HepG2 (cell line): ENCODE data around the gene BTBD7. TPM values are rescaled to one million over a fixed set of nuclear protein-coding genes. Genes with fewer than 3 reads are reported as not detected.

Experiments
- ARNT2 ChIP-seq: sonication (generic); formaldehyde crosslinking; IDR thresholded peaks from 2 replicates; pipeline ENCODE4 v1.8.0; 2022; ENCODE audit warnings: mild to moderate bottlenecking, low read depth, missing genetic modification reagents, moderate library complexity
- FOXA1 ChIP-seq, 2 experiments: fragments of 450-650 bp in 1 of 2; sonication (generic) in 1 of 2; formaldehyde crosslinking in 1 of 2; IDR thresholded peaks; 2 replicates each; pipeline versions ENCODE4 v1.4.0 to v1.6.1; 2016 to 2020; ENCODE audit warnings: missing genetic modification reagents in 1 of 2
- HOMEZ ChIP-seq: IDR thresholded peaks from 2 replicates; pipeline ENCODE4 v1.6.1; 2016; ENCODE audit warnings: low read depth
- LCORL ChIP-seq, 2 experiments: fragments of 450-650 bp in 1 of 2; sonication (generic) in 1 of 2; formaldehyde crosslinking in 1 of 2; IDR thresholded peaks; 2 replicates each; pipeline versions ENCODE4 v1.5.0 to v1.6.1; 2017 to 2020; ENCODE audit warnings: antibody characterized with exemption in 1 of 2, missing genetic modification reagents in 1 of 2
- NCOA2 ChIP-seq: sonication (generic); formaldehyde crosslinking; IDR thresholded peaks from 2 replicates; pipeline ENCODE4 v1.8.0; 2022; ENCODE audit warnings: inconsistent platforms
- POLR2A ChIP-seq, 2 experiments: IDR thresholded peaks; 2 replicates each; pipeline ENCODE4 v1.6.1; 2011; ENCODE audit warnings: low read depth in 2 of 2, low read length in 2 of 2, mild to moderate bottlenecking in 1 of 2, moderate library complexity in 1 of 2; ENCODE audit not compliant: insufficient read depth in 1 of 2
- STAT5B ChIP-seq: sonication (generic); formaldehyde crosslinking; IDR thresholded peaks from 2 replicates; pipeline ENCODE4 v1.4.0; 2020; ENCODE audit warnings: missing genetic modification reagents
- U2AF2 ChIP-seq: fragments of 200-400 bp; formaldehyde crosslinking; IDR thresholded peaks from 2 replicates; pipeline ENCODE4 v1.6.1; 2017; ENCODE audit warnings: low read depth, mild to moderate bottlenecking, low read length
- ZBTB39 ChIP-seq: sonication (generic); formaldehyde crosslinking; IDR thresholded peaks from 2 replicates; pipeline ENCODE4 v1.5.0; 2020; ENCODE audit warnings: missing genetic modification reagents
- ZBTB7B ChIP-seq: sonication (generic); formaldehyde crosslinking; IDR thresholded peaks from 2 replicates; pipeline ENCODE4 v1.4.0; 2020; ENCODE audit warnings: missing genetic modification reagents
- ZNF225 ChIP-seq: sonication (generic); formaldehyde crosslinking; IDR thresholded peaks from 2 replicates; pipeline ENCODE4 v1.4.0; 2020; ENCODE audit warnings: mild to moderate bottlenecking, missing genetic modification reagents
- ZNF33B ChIP-seq: sonication (generic); formaldehyde crosslinking; IDR thresholded peaks from 2 replicates; pipeline ENCODE4 v1.5.1; 2020; ENCODE audit warnings: mild to moderate bottlenecking, missing genetic modification reagents
- ZNF570 ChIP-seq: sonication (generic); formaldehyde crosslinking; IDR thresholded peaks from 2 replicates; pipeline ENCODE4 v1.4.0; 2020; ENCODE audit warnings: mild to moderate bottlenecking, missing genetic modification reagents, borderline replicate concordance
- ZNF768 ChIP-seq: sonication (generic); formaldehyde crosslinking; IDR thresholded peaks from 2 replicates; pipeline ENCODE4 v1.4.0; 2020; ENCODE audit warnings: missing genetic modification reagents
- ZNF841 ChIP-seq: sonication (generic); formaldehyde crosslinking; IDR thresholded peaks from 2 replicates; pipeline ENCODE4 v1.8.1; 2023; ENCODE audit warnings: missing genetic modification reagents, borderline replicate concordance
- ZSCAN31 ChIP-seq: sonication (generic); formaldehyde crosslinking; IDR thresholded peaks from 2 replicates; pipeline ENCODE4 v1.5.0; 2020; ENCODE audit warnings: low read depth, mild to moderate bottlenecking, missing genetic modification reagents
- polyA plus RNA-seq, 8 experiments: library from polyadenylated mRNA; depleted of rRNA in 3 of 8; stranded (reverse) in 7 of 8; unstranded in 1 of 8; fragments of >200 nt; fragmentation: Illumina TruSeq in 4 of 8; extraction: Trizol in 4 of 8; gene quantifications; 2 replicates each; pipeline versions ENCODE4 v1.2.1 to v1.2.3, GENCODE V29; 2011 to 2016; ENCODE audit warnings: low read depth in 4 of 8, missing spikeins in 1 of 8, mixed read lengths in 1 of 8; ENCODE audit not compliant: insufficient read depth in 1 of 8
- total RNA-seq, 5 experiments: library from RNA; depleted of rRNA; stranded (reverse); fragments of >200 nt; fragmentation: Illumina TruSeq; extraction: Trizol; gene quantifications; 2 replicates each; pipeline ENCODE4 v1.2.3, GENCODE V29; 2016; ENCODE audit warnings: low read depth in 1 of 5
- TF ChIP-seq, protein P1 (sequence below): IDR thresholded peaks from 2 replicates; pipeline ENCODE4 v1.6.1; 2016
- TF ChIP-seq, protein P2 (sequence below): IDR thresholded peaks from 2 replicates; pipeline ENCODE4 v1.6.1; 2016; ENCODE audit warnings: low read depth, missing genetic modification reagents, missing compliant biosample characterization

BTBD7 gene
- total and polyA plus RNA-seq, 2 of the 13 experiments (the other 11 are each of a cell fraction or from before 2014, with no cell fraction given) = 11.6 to 15.2 TPM

DNA sequence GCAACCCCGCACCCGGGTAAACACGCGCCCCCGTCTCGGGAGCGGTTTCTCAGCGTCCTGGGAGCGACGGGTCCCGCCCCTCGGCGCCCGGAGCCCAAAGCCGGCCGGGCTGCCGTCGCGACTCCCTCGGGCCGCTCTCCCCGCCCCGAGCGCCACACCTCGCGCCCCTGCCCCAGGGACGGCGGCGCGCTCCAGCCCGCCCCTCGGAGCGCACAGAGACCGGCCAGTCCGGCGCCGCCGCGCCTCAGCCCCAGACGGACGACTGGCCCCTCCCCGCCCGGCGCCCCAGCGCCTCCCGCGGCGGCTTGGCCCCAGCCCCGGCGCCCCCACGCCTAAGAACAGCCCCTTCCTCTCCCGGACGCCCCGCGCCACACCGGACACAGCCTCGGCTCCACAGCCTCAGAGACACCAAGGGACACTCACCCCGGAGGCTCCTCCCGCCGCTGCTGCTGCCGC is 411 bp downstream of the BTBD7 start (continued):
- TF ChIP-seq HOMEZ (CRISPR knock-in tag) = no peak
- no peak for TF ChIP-seq ZNF570 (CRISPR knock-in tag)
- TF ChIP-seq ZBTB39 (CRISPR knock-in tag) = no peak
- 0 out of 4 replicates have a peak, but pooled peaks of 1 of the 2 experiments have one; percentile 49 for TF ChIP-seq POLR2A (IDR thresholded peaks at IDR 0.05; ENCODE audit: insufficient read depth in 1 of 2, low read depth in 2 of 2, low read length in 2 of 2)
- no peak for TF ChIP-seq NCOA2
- peak; percentile 39; the same call in 1 of the 2 replicates for TF ChIP-seq ZNF768 (CRISPR knock-in tag)
- peak; percentile 2; the same call in 1 of the 2 replicates for TF ChIP-seq ARNT2 (CRISPR knock-in tag)
- TF ChIP-seq ZNF225 (CRISPR knock-in tag) = no peak
- TF ChIP-seq, protein P1, sequence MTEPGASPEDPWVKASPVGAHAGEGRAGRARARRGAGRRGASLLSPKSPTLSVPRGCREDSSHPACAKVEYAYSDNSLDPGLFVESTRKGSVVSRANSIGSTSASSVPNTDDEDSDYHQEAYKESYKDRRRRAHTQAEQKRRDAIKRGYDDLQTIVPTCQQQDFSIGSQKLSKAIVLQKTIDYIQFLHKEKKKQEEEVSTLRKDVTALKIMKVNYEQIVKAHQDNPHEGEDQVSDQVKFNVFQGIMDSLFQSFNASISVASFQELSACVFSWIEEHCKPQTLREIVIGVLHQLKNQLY (CRISPR knock-in tag) = no peak
- no peak for TF ChIP-seq FOXA1 (IDR thresholded peaks at IDR 0.05)
- peak; percentile 36; the same call in 1 of the 2 replicates for TF ChIP-seq FOXA1 (CRISPR knock-in tag; IDR thresholded peaks at IDR 0.05)
- peak; percentile 56; the same call in 1 of the 2 replicates for TF ChIP-seq ZBTB7B (CRISPR knock-in tag)
- TF ChIP-seq ZSCAN31 (CRISPR knock-in tag) = 0 out of 2 replicates have a peak, but pooled peaks have one; percentile 10
- TF ChIP-seq LCORL (IDR thresholded peaks at IDR 0.05) = no peak
- TF ChIP-seq LCORL (CRISPR knock-in tag; IDR thresholded peaks at IDR 0.05) = 0 out of 2 replicates have a peak, but pooled peaks have one; percentile 9
- TF ChIP-seq ZNF33B = no peak
- TF ChIP-seq ZNF841 (CRISPR knock-in tag) = peak; percentile 59; the same call in 1 of the 2 replicates
- TF ChIP-seq, protein P2, sequence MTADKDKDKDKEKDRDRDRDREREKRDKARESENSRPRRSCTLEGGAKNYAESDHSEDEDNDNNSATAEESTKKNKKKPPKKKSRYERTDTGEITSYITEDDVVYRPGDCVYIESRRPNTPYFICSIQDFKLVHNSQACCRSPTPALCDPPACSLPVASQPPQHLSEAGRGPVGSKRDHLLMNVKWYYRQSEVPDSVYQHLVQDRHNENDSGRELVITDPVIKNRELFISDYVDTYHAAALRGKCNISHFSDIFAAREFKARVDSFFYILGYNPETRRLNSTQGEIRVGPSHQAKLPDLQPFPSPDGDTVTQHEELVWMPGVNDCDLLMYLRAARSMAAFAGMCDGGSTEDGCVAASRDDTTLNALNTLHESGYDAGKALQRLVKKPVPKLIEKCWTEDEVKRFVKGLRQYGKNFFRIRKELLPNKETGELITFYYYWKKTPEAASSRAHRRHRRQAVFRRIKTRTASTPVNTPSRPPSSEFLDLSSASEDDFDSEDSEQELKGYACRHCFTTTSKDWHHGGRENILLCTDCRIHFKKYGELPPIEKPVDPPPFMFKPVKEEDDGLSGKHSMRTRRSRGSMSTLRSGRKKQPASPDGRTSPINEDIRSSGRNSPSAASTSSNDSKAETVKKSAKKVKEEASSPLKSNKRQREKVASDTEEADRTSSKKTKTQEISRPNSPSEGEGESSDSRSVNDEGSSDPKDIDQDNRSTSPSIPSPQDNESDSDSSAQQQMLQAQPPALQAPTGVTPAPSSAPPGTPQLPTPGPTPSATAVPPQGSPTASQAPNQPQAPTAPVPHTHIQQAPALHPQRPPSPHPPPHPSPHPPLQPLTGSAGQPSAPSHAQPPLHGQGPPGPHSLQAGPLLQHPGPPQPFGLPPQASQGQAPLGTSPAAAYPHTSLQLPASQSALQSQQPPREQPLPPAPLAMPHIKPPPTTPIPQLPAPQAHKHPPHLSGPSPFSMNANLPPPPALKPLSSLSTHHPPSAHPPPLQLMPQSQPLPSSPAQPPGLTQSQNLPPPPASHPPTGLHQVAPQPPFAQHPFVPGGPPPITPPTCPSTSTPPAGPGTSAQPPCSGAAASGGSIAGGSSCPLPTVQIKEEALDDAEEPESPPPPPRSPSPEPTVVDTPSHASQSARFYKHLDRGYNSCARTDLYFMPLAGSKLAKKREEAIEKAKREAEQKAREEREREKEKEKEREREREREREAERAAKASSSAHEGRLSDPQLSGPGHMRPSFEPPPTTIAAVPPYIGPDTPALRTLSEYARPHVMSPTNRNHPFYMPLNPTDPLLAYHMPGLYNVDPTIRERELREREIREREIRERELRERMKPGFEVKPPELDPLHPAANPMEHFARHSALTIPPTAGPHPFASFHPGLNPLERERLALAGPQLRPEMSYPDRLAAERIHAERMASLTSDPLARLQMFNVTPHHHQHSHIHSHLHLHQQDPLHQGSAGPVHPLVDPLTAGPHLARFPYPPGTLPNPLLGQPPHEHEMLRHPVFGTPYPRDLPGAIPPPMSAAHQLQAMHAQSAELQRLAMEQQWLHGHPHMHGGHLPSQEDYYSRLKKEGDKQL (CRISPR knock-in tag) = no peak
- no peak for TF ChIP-seq STAT5B (CRISPR knock-in tag)
- no peak for TF ChIP-seq U2AF2
